ENCODE results near the gene ZNF683.

Gene ZNF683

GRCh38 chr1:26353976-26354820 lies 18.4 kb downstream of the ZNF683 start, which contains the start of gene CRYBG2:
CRYBG2 (minus strand) TSS chr1:26354130; CDS start chr1:26346657, 7,473 bp downstream.
- no peak for TF ChIP-seq CTCF (IDR thresholded peaks at IDR 0.05; ENCODE audit: control insufficient read depth, insufficient read depth, low read depth, low read length, missing control alignments)
- H3K4me3 ChIP-seq (ENCODE audit: control insufficient read depth, low read depth, low read length) = no peak within 1 kb of the TSS
- no peak for DNase-seq (ENCODE audit: low read depth)

GRCh38 chr1:26353210-26353859 lies 19.2 kb downstream of the ZNF683 start:
- H3K4me3 ChIP-seq (ENCODE audit: control insufficient read depth, low read depth, low read length) = no peak overlapping the region
- no peak for DNase-seq (ENCODE audit: low read depth)
- TF ChIP-seq CTCF (IDR thresholded peaks at IDR 0.05; ENCODE audit: control insufficient read depth, insufficient read depth, low read depth, low read length, missing control alignments) = no peak

- TF ChIP-seq CTCF (IDR thresholded peaks at IDR 0.05; ENCODE audit: control insufficient read depth, insufficient read depth, low read depth, low read length, missing control alignments) = no peak
- DNase-seq (ENCODE audit: low read depth) = no peak
- H3K4me3 ChIP-seq (ENCODE audit: control insufficient read depth, low read depth, low read length) = no peak overlapping the region
Measured at GRCh38 chr1:26352338-26352679, 20.2 kb downstream of the ZNF683 start.

GRCh38 chr1:26351590-26352337 lies 20.8 kb downstream of the ZNF683 start:
- TF ChIP-seq CTCF (IDR thresholded peaks at IDR 0.05; ENCODE audit: control insufficient read depth, insufficient read depth, low read depth, low read length, missing control alignments) = no peak
- no peak for DNase-seq (ENCODE audit: low read depth)
- H3K4me3 ChIP-seq (ENCODE audit: control insufficient read depth, low read depth, low read length) = no peak overlapping the region

GRCh38 chr1:26350701-26351589 lies 21.6 kb downstream of the ZNF683 start:
- H3K4me3 ChIP-seq (ENCODE audit: control insufficient read depth, low read depth, low read length) = no peak overlapping the region
- no peak for TF ChIP-seq CTCF (IDR thresholded peaks at IDR 0.05; ENCODE audit: control insufficient read depth, insufficient read depth, low read depth, low read length, missing control alignments)
- DNase-seq (ENCODE audit: low read depth) = no peak

GRCh38 chr1:26350343-26350700 lies 22.2 kb downstream of the ZNF683 start:
- H3K4me3 ChIP-seq (ENCODE audit: control insufficient read depth, low read depth, low read length) = no peak overlapping the region
- DNase-seq (ENCODE audit: low read depth) = no peak
- no peak for TF ChIP-seq CTCF (IDR thresholded peaks at IDR 0.05; ENCODE audit: control insufficient read depth, insufficient read depth, low read depth, low read length, missing control alignments)

Data from AG09309 (cell line).